EH (cell line): Measurements from ENCODE around the gene GANAB.
"Not testable (repeated sequence)": the region's sequence is repeated elsewhere in the genome, so short reads cannot be mapped to it uniquely, and the experiment has no call there.

Source experiments
- DNase-seq: peaks from one replicate; pipeline ENCODE4 v3.0.0-alpha.2; 2015; ENCODE audit warnings: low read depth

The GANAB gene

GRCh38 chr11:62621567-62622470 is 24.6 kb downstream of the GANAB start, which contains the start of gene B3GAT3:
TSS of gene B3GAT3 (minus strand) at chr11:62621986. CDS start at chr11:62621947, 39 bp downstream.
- peak; percentile 99 for DNase-seq

GRCh38 chr11:62621027-62621566 is 25.3 kb downstream of the GANAB start:
- no peak for DNase-seq

- not testable (repeated sequence) for DNase-seq
Observed at GRCh38 chr11:62616957-62617356, 29.5 kb downstream of the GANAB start.

DNA sequence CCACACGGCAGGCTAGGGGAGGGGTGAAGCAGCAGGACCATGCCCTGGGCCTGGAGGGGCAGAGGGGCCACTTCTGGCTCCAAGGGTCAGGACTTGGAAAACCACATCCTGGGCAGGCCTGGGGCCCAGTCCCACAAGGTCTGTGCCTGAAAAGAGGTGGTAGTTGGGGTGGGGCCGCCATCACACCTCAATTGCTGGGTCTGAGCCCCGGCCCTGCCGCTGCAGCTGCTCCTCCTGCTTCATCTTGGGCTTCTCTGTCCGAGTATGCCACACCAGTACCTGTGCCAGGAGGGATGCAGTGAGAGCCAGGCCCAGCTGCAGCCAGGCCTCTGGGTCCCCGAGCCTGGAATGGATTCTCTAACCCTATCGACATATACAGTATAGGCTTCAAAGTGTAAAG is 30.9 kb downstream of the GANAB start:
- no peak for DNase-seq

DNA sequence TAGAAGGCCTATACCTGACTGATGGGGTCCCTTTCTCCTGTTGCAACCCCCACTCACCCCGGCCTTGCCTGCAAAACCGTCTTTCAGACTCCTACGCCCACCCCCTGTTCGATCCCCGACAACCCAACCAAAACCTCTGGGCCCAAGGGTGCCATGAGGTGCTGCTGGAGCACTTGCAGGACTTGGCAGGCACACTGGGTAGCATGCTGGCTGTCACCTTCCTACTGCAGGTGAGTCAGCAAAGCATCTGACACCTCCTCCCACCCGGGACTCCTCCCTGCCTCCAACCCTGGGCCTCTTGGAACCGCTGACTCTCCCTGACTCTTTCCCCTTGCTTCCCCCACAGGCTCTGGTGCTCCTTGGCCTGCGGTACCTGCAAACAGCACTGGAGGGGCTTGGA is 32.1 kb downstream of the GANAB start:
- no peak for DNase-seq

DNA sequence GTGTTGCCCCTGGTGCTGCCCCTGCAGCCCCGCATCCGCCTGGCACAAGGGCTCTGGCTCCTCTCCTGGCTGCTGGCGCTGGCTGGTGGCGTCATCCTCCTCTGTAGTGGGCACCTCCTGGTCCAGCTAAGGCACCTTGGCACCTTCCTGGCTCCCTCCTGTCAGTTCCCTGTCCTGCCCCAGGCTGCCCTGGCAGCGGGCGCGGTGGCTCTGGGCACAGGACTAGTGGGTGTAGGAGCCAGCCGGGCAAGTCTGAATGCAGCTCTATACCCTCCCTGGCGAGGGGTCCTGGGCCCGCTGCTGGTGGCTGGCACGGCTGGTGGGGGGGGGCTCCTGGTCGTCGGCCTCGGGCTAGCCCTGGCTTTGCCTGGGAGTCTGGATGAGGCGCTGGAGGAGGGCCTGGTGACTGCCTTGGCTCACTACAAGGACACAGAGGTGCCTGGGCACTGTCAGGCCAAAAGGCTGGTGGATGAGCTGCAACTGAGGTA is 33.1 kb downstream of the GANAB start:
- no peak for DNase-seq

- DNase-seq: peak; percentile 90
Observed at GRCh38 chr11:62612366-62613290, 33.8 kb downstream of the GANAB start, which contains the start of the genes EML3 and ROM1. TSS of gene EML3 (minus strand) at chr11:62612775. CDS start at chr11:62612457, 318 bp downstream. TSS of gene ROM1 (plus strand) at chr11:62613257. CDS start at chr11:62613282, 25 bp downstream.

GRCh38 chr11:62611705-62612365 is 34.6 kb downstream of the GANAB start:
- DNase-seq: peak; percentile 77

- no peak for DNase-seq
Observed at GRCh38 chr11:62610814-62611704, 35.4 kb downstream of the GANAB start.

- DNase-seq: no peak
Observed at GRCh38 chr11:62610403-62610802, 36.0 kb downstream of the GANAB start.

- DNase-seq: no peak
Observed at GRCh38 chr11:62608776-62609175, 37.6 kb downstream of the GANAB start.

- DNase-seq: no peak
Observed at GRCh38 chr11:62607714-62608113, 38.7 kb downstream of the GANAB start.

- DNase-seq: no peak
Observed at GRCh38 chr11:62605902-62606301, 40.5 kb downstream of the GANAB start.

- DNase-seq: no peak
Observed at GRCh38 chr11:62605467-62605866, 40.9 kb downstream of the GANAB start.

DNA sequence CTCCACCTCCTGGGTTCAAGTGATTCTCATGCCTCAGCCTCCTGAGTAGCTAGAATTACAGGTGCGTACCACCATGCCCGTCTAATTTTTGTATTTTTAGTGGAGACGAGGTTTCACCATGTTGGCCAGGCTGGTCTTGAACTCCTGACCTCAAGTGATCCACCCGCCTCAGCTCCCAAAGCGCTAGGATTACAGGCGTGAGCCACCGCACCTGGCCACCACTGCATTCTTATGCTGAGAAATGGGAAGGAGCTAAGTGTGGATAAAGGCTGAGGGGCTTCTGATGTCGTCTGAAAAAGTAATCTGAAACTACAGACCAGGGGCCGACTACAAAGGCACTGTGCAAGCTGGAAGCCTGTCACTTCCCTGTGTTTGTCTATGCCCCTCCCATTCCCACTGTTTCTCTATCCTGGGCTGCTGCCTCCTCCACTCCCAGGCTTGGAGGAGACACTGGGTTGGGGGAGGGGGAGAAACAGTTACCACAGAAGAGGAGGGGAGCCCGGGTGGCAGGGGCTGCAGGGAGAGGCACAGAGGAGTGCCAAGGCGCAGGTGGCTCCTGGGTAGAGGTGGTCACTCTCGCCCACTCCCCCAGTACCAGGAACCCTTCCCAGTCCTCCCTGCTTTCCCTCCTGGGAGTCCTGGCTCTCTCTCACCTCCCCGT is 41.8 kb downstream of the GANAB start:
- DNase-seq: no peak

- no peak for DNase-seq
Observed at GRCh38 chr11:62603776-62604299, 42.6 kb downstream of the GANAB start.

DNA sequence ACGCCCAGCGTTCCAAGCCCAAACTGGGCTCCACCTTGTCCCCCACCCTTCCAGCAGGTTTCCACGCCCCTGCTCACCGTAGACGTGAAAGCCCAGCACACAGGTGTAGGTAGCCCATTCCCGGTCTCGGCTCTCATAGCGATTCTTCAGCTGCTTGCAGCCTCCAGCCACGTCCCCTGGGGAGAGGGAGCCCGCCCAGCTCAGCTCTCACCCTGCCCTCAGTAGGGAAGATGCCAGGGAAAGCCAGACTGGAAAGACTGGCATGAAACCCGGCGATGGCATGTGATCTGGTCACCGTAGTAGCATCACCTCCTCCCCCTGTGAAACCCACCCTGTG is 43.4 kb downstream of the GANAB start:
- DNase-seq: no peak

DNA sequence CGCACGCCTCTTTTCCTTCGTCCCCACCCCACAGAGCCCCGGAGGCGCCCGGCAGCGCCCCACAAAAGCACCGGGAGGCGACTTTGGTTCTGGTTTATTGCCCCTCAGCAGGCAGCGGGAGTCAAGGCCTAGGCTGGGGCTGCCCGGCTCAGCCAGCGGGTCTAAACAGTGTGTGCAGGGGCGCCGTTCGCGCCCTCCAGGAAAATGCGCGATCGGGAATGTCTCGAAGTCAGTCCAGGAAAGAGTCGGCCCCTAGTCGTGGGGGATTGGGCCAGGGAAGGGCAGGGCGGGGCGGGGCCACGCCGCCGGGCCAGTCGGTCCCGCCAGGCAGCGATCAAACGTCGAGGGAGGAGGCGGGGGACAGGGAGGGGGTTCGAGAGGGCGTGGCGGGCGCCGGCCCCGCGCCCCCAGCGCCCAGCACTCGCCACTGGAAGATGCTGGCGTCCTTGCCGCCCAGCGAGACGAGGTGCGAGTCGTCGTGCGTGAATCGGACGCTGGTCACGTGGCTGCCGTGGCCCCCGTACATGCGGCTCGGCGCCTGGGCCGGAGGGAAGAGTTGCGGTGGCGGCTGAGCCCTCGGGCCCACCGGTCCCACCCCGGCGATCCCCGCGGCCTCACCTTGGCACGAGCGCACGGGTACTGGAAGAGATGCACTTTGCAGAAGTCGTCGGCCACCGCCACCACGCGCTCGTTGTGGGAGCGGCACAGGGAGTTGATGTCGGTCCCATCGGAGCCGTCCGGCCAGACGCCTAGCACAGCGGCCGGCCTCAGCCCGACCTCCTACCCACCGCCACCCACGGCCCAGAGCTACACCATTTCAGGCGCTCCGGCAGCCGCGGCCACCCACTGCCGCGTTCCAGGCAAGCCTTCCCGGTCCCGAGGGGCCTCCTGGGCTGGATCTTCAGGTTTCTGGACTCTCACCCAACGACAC is 44.0 kb downstream of the GANAB start:
- DNase-seq: peak; percentile 63
